Fibroblast of peridontal ligament (primary cell): ENCODE data around the gene CYP2J2.
"Not testable (repeated sequence)": the region's sequence is repeated elsewhere in the genome, so short reads cannot be mapped to it uniquely, and the experiment has no call there.

Source experiments
- DNase-seq: peaks from one replicate; pipeline ENCODE4 v3.0.0-alpha.2; 2010; ENCODE audit errors: extremely low read depth

The CYP2J2 gene

GRCh38 chr1:59926381-59927123, at the start of gene CYP2J2:
TSS of gene CYP2J2 (minus strand) at chr1:59926773. CDS start at chr1:59926746, 27 bp downstream.
- peak; percentile 3 for DNase-seq

- no peak for DNase-seq
These were observed 47.1 kb upstream of the CYP2J2 start for GRCh38 chr1:59973719-59974118.

- no peak for DNase-seq
These were observed 45.8 kb upstream of the CYP2J2 start for GRCh38 chr1:59972216-59972927.

GRCh38 chr1:59971464-59971911, 44.9 kb upstream of the CYP2J2 start:
- DNase-seq: peak; percentile 66

- not testable (repeated sequence) for DNase-seq
These were observed 43.1 kb upstream of the CYP2J2 start for GRCh38 chr1:59969542-59970175.

- DNase-seq: not testable (repeated sequence)
These were observed 42.2 kb upstream of the CYP2J2 start for GRCh38 chr1:59968746-59969145.

GRCh38 chr1:59967780-59968179, 41.2 kb upstream of the CYP2J2 start:
- DNase-seq: no peak

GRCh38 chr1:59967141-59967697, 40.6 kb upstream of the CYP2J2 start:
- peak; percentile 92 for DNase-seq

GRCh38 chr1:59952065-59952464, 25.5 kb upstream of the CYP2J2 start:
- peak; percentile 86 for DNase-seq

- no peak for DNase-seq
These were observed 23.1 kb upstream of the CYP2J2 start for GRCh38 chr1:59949648-59950047.

GRCh38 chr1:59948990-59949389, 22.4 kb upstream of the CYP2J2 start:
- no peak for DNase-seq

- DNase-seq: peak; percentile 78
These were observed 20.7 kb upstream of the CYP2J2 start for GRCh38 chr1:59947047-59947938.

GRCh38 chr1:59945790-59946189, 19.2 kb upstream of the CYP2J2 start:
- DNase-seq: no peak

- DNase-seq: no peak
These were observed 12.8 kb upstream of the CYP2J2 start for GRCh38 chr1:59939393-59939792.

GRCh38 chr1:59937636-59938210, 11.2 kb upstream of the CYP2J2 start:
- no peak for DNase-seq

GRCh38 chr1:59936358-59936821, 9.8 kb upstream of the CYP2J2 start:
- DNase-seq: no peak

- DNase-seq: no peak
These were observed 2.4 kb upstream of the CYP2J2 start for GRCh38 chr1:59928996-59929395.

- DNase-seq: no peak
These were observed 640 bp upstream of the CYP2J2 start for GRCh38 chr1:59927213-59927612.

GRCh38 chr1:59924653-59925052, 1.9 kb downstream of the CYP2J2 start:
- no peak for DNase-seq

- DNase-seq: not testable (repeated sequence)
These were observed 5.2 kb downstream of the CYP2J2 start for GRCh38 chr1:59921258-59921899.
